ENCODE results near the gene SSH3.

SSH3 gene

DNA sequence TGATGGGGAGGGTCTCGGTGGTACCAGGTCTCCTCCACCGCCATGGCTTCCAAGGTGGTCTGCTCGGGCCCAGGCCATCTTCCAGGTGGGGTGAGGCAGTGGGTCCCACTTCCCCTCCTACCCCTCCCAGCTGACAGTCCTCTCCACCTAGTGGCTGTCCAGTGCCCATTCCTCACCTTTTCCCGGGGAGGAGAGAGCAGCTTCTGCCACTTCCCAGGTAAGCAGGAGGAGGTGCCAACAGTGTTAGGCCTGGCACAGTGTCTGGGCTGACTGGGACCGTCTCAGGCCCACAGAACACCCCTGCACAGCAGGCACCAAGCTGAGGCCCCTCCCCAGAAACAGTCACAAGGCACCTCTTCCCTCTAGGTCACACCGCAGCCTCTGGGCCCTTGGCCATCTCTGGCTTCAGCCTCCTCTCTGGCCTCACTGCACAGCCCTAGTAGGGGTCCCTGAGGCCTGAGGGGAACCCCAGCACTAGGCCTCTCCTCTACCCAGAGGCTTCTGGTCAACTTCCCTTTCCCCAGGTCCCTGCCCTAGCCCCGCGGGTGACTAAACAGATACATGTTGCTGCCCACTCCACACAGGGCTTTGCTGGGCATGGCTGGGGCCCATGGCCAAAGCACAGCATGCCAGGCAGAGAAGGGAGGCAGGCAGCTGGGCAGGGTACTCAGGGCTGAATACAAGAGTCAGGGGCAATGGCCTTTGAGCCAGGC lies 16.6 kb upstream of the SSH3 start:
- TF ChIP-seq, protein P1, sequence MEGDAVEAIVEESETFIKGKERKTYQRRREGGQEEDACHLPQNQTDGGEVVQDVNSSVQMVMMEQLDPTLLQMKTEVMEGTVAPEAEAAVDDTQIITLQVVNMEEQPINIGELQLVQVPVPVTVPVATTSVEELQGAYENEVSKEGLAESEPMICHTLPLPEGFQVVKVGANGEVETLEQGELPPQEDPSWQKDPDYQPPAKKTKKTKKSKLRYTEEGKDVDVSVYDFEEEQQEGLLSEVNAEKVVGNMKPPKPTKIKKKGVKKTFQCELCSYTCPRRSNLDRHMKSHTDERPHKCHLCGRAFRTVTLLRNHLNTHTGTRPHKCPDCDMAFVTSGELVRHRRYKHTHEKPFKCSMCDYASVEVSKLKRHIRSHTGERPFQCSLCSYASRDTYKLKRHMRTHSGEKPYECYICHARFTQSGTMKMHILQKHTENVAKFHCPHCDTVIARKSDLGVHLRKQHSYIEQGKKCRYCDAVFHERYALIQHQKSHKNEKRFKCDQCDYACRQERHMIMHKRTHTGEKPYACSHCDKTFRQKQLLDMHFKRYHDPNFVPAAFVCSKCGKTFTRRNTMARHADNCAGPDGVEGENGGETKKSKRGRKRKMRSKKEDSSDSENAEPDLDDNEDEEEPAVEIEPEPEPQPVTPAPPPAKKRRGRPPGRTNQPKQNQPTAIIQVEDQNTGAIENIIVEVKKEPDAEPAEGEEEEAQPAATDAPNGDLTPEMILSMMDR (IDR thresholded peaks at IDR 0.05; ENCODE audit: insufficient read depth, low read length, poor library complexity, severe bottlenecking) = peak; percentile 9
- DNase-seq (ENCODE audit: extremely low read depth, insufficient read length) = no peak
- Histone ChIP-seq H3K4me3 (replicated peaks; ENCODE audit: low read depth, low read length) (no peak overlapping the region), H3K27me3 (replicated peaks; ENCODE audit: control insufficient read depth, insufficient read depth, low read length) (no peaks in the 10 kb centered on the region), H3K36me3 (ENCODE audit: control insufficient read depth, insufficient read depth, low read length) (peaks cover 46% of the 10 kb centered on the region)

DNA sequence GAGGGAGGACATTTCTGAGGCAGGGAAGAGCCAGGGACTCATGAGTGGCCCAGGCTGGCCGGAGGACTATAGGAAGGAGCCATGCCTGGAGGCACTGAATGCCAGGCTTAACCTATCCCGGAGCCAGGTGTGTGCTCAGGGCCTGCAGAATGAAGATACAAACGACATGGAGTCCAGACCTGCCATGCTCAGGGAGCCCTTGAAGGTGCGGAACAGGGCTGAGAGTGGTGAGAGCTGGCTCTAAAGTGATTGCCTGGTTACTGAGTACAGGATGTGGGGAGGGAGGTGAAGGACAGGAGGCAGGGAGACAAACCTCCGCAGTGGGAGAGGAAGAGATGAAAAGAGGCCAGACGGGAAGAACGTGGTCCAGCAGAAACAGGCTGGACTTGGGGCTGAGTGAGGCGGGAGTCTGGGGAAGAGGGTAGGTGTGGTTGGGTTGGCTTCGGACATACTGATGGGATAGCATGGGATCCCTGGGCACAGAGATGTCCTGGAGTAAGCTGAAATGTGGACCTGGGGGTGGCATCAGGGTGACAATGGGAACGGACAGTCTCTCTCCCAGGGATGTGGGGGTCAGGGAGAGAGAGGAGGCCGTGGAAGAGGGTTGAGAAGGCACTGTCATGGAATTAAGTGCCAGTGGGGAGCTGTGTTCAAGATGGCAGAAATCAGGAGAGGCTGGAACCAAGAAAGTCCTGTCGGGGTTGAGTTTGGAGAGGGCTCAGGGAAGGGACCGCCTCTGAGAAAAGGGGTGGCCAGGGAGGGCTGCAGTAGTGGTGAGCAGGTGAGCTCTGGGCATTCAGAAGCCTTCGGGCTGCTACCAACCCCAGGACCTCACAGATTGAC lies 15.8 kb upstream of the SSH3 start:
- Histone ChIP-seq H3K36me3 (ENCODE audit: control insufficient read depth, insufficient read depth, low read length) (peaks cover 44% of the 10 kb centered on the region), H3K27me3 (replicated peaks; ENCODE audit: control insufficient read depth, insufficient read depth, low read length) (no peaks in the 10 kb centered on the region), H3K4me3 (replicated peaks; ENCODE audit: low read depth, low read length) (peak overlapping the region; percentile 91)
- no peak for DNase-seq (ENCODE audit: extremely low read depth, insufficient read length)
- TF ChIP-seq, protein P1 (IDR thresholded peaks at IDR 0.05; ENCODE audit: insufficient read depth, low read length, poor library complexity, severe bottlenecking) = no peak

DNA sequence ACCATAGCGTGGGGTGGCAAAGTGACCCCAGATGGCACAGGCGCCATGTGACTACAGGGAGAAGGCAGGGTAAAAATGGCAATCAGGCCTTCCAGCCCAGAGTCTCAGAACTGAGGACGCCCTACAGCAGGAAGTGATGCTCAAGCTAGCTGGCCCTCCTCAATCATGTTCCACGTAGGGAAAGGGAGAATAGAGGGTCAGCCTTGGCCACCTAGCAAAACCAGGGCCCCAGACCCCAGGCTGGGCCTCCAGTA lies 15.2 kb upstream of the SSH3 start:
- Histone ChIP-seq H3K4me3 (replicated peaks; ENCODE audit: low read depth, low read length) (peak overlapping the region; percentile 91), H3K27me3 (replicated peaks; ENCODE audit: control insufficient read depth, insufficient read depth, low read length) (no peaks in the 10 kb centered on the region), H3K36me3 (ENCODE audit: control insufficient read depth, insufficient read depth, low read length) (peaks cover 39% of the 10 kb centered on the region)
- no peak for DNase-seq (ENCODE audit: extremely low read depth, insufficient read length)
- TF ChIP-seq, protein P1 (IDR thresholded peaks at IDR 0.05; ENCODE audit: insufficient read depth, low read length, poor library complexity, severe bottlenecking) = no peak

DNA sequence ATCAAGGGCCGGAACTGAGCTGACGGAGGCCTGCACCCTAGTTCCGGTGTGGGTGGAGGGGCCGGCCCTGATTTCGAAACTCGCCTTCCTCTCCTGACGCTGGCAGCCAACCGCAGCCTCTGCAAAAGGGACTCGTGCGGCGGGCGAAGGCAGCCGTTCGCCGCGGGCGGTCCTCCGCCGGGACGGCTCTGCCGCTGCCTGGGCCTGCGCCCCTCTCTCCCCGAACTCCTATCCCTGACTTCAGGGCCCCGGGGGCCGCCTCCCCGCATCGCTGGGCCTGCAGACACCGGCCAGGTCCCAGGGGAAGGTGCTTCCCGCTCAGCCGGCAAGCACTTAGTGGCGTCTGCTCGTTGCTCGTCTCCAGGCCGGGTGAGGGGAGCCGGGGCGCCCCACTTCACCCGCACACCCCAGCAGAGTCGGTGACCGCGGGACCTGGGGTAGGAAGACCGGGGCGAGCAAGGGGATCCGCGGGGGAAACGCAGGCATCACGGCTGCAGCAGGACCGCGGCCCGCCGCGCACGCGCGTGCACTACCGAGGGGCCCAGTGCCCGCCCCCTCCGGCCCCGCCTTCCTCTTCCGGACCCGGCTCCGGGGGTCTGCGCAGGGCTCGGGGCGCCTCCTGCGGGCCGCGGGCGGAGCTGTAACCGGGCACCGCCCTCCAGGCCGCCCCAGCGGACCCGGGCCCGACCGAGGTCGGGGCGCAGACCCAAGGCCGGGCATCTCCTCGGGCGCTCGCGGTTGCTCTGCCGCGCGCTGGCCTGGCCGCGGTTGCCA lies 14.7 kb upstream of the SSH3 start:
- Histone ChIP-seq H3K4me3 (replicated peaks; ENCODE audit: low read depth, low read length) (peak overlapping the region; percentile 91), H3K36me3 (ENCODE audit: control insufficient read depth, insufficient read depth, low read length) (peaks cover 35% of the 10 kb centered on the region), H3K27me3 (replicated peaks; ENCODE audit: control insufficient read depth, insufficient read depth, low read length) (no peaks in the 10 kb centered on the region)
- TF ChIP-seq, protein P1 (IDR thresholded peaks at IDR 0.05; ENCODE audit: insufficient read depth, low read length, poor library complexity, severe bottlenecking) = peak; percentile 15
- peak; percentile 94 for DNase-seq (ENCODE audit: extremely low read depth, insufficient read length)

DNA sequence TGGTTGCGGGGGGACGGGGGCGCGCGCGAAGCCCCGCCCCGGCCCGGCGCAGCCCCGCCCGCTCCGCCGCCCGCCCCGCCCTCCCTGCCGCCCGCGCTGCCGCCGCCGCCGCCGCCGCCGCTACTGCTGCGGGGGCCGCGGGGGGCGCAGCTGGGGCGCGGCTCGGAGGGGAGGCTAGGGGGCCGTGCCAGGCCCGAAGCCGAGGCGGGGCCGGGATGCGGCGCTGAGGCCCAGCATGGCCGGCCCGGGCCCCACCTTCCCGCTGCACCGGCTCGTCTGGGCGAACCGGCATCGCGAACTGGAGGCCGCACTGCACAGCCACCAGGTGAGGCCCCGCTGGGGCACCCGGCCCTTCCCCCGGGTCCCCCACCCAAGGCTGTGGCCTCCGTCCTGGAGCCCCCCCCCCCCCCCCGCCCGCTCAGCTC lies 14.1 kb upstream of the SSH3 start, which contains the start of gene ANKRD13D:
Gene ANKRD13D, plus strand, starts transcription at position 78 of the 425 bp plus-strand sequence. Its CDS starts 158 bp downstream, at position 236.
- peaks cover 29% of the 10 kb centered on the region for H3K36me3 ChIP-seq (ENCODE audit: control insufficient read depth, insufficient read depth, low read length)

More for the DNA sequence above, 14.1 kb upstream of the SSH3 start, which contains the start of gene ANKRD13D:
- TF ChIP-seq, protein P1 (IDR thresholded peaks at IDR 0.05; ENCODE audit: insufficient read depth, low read length, poor library complexity, severe bottlenecking) = no peak
- H3K27me3 ChIP-seq (replicated peaks; ENCODE audit: control insufficient read depth, insufficient read depth, low read length) = no peaks in the 10 kb centered on the region
- no peak for DNase-seq (ENCODE audit: extremely low read depth, insufficient read length)
- peak within 1 kb of the TSS; percentile 91 for H3K4me3 ChIP-seq (replicated peaks; ENCODE audit: low read depth, low read length)
